Measurements from ENCODE around the gene SAV1. TPM values are rescaled to one million over a fixed set of nuclear protein-coding genes. Genes with fewer than 3 reads are reported as not detected.

SAV1 gene
- total RNA-seq, 1 experiment from 2014 or later = 66.2 TPM

DNA sequence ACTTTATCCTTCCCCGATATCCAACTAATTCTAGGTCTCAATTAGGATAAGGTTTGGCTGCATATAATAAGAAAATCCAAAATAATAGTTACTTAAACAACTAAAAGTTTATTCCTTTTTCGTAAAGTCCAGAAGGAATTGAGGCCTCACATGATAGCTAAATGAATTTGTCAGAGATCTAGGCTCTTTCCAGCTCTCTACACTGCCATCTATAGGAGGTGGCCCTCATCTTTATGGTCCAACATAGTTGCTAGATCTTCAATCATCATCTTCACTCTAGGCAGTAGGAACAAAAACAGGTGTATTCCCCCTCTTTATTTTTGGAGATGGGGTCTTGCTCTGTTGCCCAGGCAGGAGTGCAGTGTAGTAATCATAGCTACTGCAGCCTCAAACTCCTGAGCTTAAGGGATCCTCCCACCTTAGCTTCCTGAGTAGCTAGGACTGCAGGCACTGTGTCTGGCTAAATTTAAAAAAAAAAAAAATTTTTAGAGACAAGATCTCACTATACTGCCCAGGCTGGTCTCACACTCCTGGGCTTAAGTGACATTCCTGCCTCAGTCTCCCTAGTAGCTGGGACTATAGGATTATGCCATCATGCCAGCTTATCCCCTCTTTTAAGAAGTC, 46.5 kb upstream of the SAV1 start:
- Histone ChIP-seq H3K27me3 (ENCODE audit: low read length) (no peaks in the 10 kb centered on the region), H3K4me3 (ENCODE audit: low read length) (no peak overlapping the region), H3K9me3 (ENCODE audit: low read length) (no peaks in the 10 kb centered on the region), H3K79me2 (ENCODE audit: low read length) (no peaks in the 10 kb centered on the region), H3K36me3 (ENCODE audit: low read depth, low read length) (no peaks in the 10 kb centered on the region), H3K9me2 (replicated peaks; ENCODE audit: low read length) (no peaks in the 10 kb centered on the region), H3K9ac (ENCODE audit: low read length) (no peak overlapping the region), H3K27ac (ENCODE audit: low read length) (no peak overlapping the region), H4K20me1 (ENCODE audit: low read length) (no peaks in the 10 kb centered on the region), H2AFZ (ENCODE audit: low read length) (no peak overlapping the region), H3F3A (ENCODE audit: low read length, unreplicated experiment) (no peaks in the 10 kb centered on the region), H3K4me1 (ENCODE audit: insufficient read depth, low read length) (no peaks in the 10 kb centered on the region), H3K4me2 (ENCODE audit: low read length) (no peak overlapping the region)
- no TSS peak for BruUV-seq (replicated peaks)
- CTCF ChIA-PET = interaction anchor here (0.6 to 1.8 kb wide), 24 partner anchors 15 to 396 kb away, joined by 3 to 19 read pairs (median 4); partner anchors contain the start of genes ATL1 and NIN
- intact Hi-C loops (cut with micrococcal nuclease) = loop anchor here (1.0 to 5.0 kb wide), 6 partner anchors 37 to 172 kb away; no protein-coding TSS in a partner anchor
- POLR2A ChIA-PET (ENCODE audit: unreplicated experiment) = interaction anchor here (0.6 to 0.7 kb wide), 3 partner anchors 94 to 250 kb away, joined by 3 to 15 read pairs (median 5); no protein-coding TSS in a partner anchor
- TF ChIP-seq EZH2 (IDR thresholded peaks at IDR 0.05; ENCODE audit: low read length, unreplicated experiment) = no peak
- TF ChIP-seq, protein P1, sequence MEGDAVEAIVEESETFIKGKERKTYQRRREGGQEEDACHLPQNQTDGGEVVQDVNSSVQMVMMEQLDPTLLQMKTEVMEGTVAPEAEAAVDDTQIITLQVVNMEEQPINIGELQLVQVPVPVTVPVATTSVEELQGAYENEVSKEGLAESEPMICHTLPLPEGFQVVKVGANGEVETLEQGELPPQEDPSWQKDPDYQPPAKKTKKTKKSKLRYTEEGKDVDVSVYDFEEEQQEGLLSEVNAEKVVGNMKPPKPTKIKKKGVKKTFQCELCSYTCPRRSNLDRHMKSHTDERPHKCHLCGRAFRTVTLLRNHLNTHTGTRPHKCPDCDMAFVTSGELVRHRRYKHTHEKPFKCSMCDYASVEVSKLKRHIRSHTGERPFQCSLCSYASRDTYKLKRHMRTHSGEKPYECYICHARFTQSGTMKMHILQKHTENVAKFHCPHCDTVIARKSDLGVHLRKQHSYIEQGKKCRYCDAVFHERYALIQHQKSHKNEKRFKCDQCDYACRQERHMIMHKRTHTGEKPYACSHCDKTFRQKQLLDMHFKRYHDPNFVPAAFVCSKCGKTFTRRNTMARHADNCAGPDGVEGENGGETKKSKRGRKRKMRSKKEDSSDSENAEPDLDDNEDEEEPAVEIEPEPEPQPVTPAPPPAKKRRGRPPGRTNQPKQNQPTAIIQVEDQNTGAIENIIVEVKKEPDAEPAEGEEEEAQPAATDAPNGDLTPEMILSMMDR (conservative IDR thresholded peaks at IDR 0.05; ENCODE audit: low read depth, low read length) = peak; percentile 79
- DNase-seq (peak; percentile 67), ATAC-seq (peak; percentile 93)

DNA sequence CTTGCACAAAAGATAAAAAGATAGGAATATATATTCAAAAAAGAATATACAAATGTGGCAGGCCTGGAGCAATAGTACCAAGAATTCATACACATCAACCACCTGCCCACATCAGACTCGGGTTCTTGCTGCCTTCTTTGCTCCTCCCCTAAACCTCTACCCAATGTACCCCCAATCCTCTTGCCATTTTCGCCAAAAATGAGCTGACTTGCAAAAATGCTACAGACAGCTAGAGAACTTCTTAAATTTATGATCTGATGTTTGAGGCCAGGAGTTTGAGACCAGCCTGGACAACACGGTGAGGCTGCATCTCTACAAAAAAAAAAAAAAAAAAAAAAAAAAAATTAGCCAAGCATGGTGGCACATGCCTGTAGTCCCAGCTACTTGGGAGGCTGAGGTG, 42.9 kb upstream of the SAV1 start:
- intact Hi-C loops (cut with micrococcal nuclease) = loop anchor here (5.0 kb wide), 4 partner anchors 34 to 169 kb away; no protein-coding TSS in a partner anchor
- no peaks in the 10 kb centered on the region for H3K27me3 ChIP-seq (ENCODE audit: low read length)
- no peaks in the 10 kb centered on the region for H3F3A ChIP-seq (ENCODE audit: low read length, unreplicated experiment)
- H2AFZ ChIP-seq (ENCODE audit: low read length) = no peak overlapping the region
- no peaks in the 10 kb centered on the region for H3K4me1 ChIP-seq (ENCODE audit: insufficient read depth, low read length)
- ChIA-PET CTCF (no interaction called here), POLR2A (ENCODE audit: unreplicated experiment) (no interaction called here)
- TF ChIP-seq EZH2phosphoT487 (IDR thresholded peaks at IDR 0.05; ENCODE audit: borderline replicate concordance, low read length) (no peak), EZH2 (IDR thresholded peaks at IDR 0.05; ENCODE audit: low read length, unreplicated experiment) (no peak)
- TF ChIP-seq, protein P1 (conservative IDR thresholded peaks at IDR 0.05; ENCODE audit: low read depth, low read length) = no peak
- H4K20me1 ChIP-seq (ENCODE audit: low read length) = no peaks in the 10 kb centered on the region
- H3K4me2 ChIP-seq (ENCODE audit: low read length) = no peak overlapping the region
- no peak overlapping the region for H3K27ac ChIP-seq (ENCODE audit: low read length)
- ATAC-seq = no peak
- H3K4me3 ChIP-seq (ENCODE audit: low read length) = no peak overlapping the region
- H3K9me2 ChIP-seq (replicated peaks; ENCODE audit: low read length) = no peaks in the 10 kb centered on the region
- no peaks in the 10 kb centered on the region for H3K79me2 ChIP-seq (ENCODE audit: low read length)
- BruUV-seq (replicated peaks) = no TSS peak
- no peaks in the 10 kb centered on the region for H3K9me3 ChIP-seq (ENCODE audit: low read length)
- no peak overlapping the region for H3K9ac ChIP-seq (ENCODE audit: low read length)
- no peak for DNase-seq
- H3K36me3 ChIP-seq (ENCODE audit: low read depth, low read length) = no peaks in the 10 kb centered on the region

GRCh38 chr14:50705026-50705593, 37.0 kb upstream of the SAV1 start:
- no peak for ATAC-seq
- Histone ChIP-seq H3K4me2 (ENCODE audit: low read length) (no peak overlapping the region), H3K4me1 (ENCODE audit: insufficient read depth, low read length) (no peaks in the 10 kb centered on the region), H3K27ac (ENCODE audit: low read length) (no peak overlapping the region), H3K9me2 (replicated peaks; ENCODE audit: low read length) (no peaks in the 10 kb centered on the region), H3K27me3 (ENCODE audit: low read length) (no peaks in the 10 kb centered on the region), H3K4me3 (ENCODE audit: low read length) (no peak overlapping the region), H2AFZ (ENCODE audit: low read length) (no peak overlapping the region), H3F3A (ENCODE audit: low read length, unreplicated experiment) (no peaks in the 10 kb centered on the region), H3K79me2 (ENCODE audit: low read length) (no peaks in the 10 kb centered on the region), H4K20me1 (ENCODE audit: low read length) (no peaks in the 10 kb centered on the region), H3K36me3 (ENCODE audit: low read depth, low read length) (no peaks in the 10 kb centered on the region), H3K9me3 (ENCODE audit: low read length) (no peaks in the 10 kb centered on the region), H3K9ac (ENCODE audit: low read length) (no peak overlapping the region)
- ChIA-PET CTCF (no interaction called here), POLR2A (ENCODE audit: unreplicated experiment) (interaction anchor here (0.6 kb wide), 1 partner anchor 108 kb away, joined by 3 read pairs; no protein-coding TSS in a partner anchor)
- TF ChIP-seq, protein P1 (conservative IDR thresholded peaks at IDR 0.05; ENCODE audit: low read depth, low read length) = no peak
- TF ChIP-seq EZH2 (IDR thresholded peaks at IDR 0.05; ENCODE audit: low read length, unreplicated experiment) = no peak
- no peak for TF ChIP-seq EZH2phosphoT487 (IDR thresholded peaks at IDR 0.05; ENCODE audit: borderline replicate concordance, low read length)
- intact Hi-C loops (cut with micrococcal nuclease) = no loop called here
- BruUV-seq (replicated peaks) = no TSS peak
- DNase-seq = no peak

Data from PC-3 (cell line).